ENCODE measurements around the gene KCNN1.

GRCh38 chr19:18002347-18002850, 35.5 kb downstream of the KCNN1 start:
- TF ChIP-seq CTCF (IDR thresholded peaks at IDR 0.05), result no peak
- TF ChIP-seq POLR2A (IDR thresholded peaks at IDR 0.05), result no peak

Data from lower leg skin (tissue), 3 donors.